Ectodermal cell (in vitro differentiated cells): ENCODE data around the gene EED.

Source experiments
- H3K27ac ChIP-seq: 2 replicates; pipeline ENCODE4 v1.7.0; 2013; ENCODE audit warnings: mild to moderate bottlenecking, low read depth, low read length; ENCODE audit not compliant: insufficient read depth, poor library complexity, severe bottlenecking
- H3K27me3 ChIP-seq: 2 replicates; pipeline ENCODE4 v1.7.0; 2013; ENCODE audit warnings: mild to moderate bottlenecking, low read length; ENCODE audit not compliant: insufficient read depth, control insufficient read depth, poor library complexity, severe bottlenecking
- H3K36me3 ChIP-seq: one replicate; pipeline ENCODE4 v1.7.0; 2013; ENCODE audit warnings: low read length; ENCODE audit not compliant: control insufficient read depth, insufficient read depth
- H3K4me1 ChIP-seq: one replicate; pipeline ENCODE4 v1.7.0; 2013; ENCODE audit warnings: low read length; ENCODE audit not compliant: control insufficient read depth, insufficient read depth
- H3K4me3 ChIP-seq: 2 replicates; pipeline ENCODE4 v1.7.0; 2013; ENCODE audit warnings: low read depth, low read length, control low read depth; ENCODE audit not compliant: insufficient read depth
- H3K9me3 ChIP-seq: 2 replicates; pipeline ENCODE4 v1.7.0; 2013; ENCODE audit warnings: mild to moderate bottlenecking, low read length, moderate library complexity; ENCODE audit not compliant: control insufficient read depth
- WGBS, 2 experiments: methylation state at CpG; one replicate each; pipeline ENCODE4 v1.1.7; 2013; ENCODE audit warnings: missing lambda C conversion rate in 2 of 2; 5-methylcytosine and 5-hydroxymethylcytosine counted together

EED gene

GRCh38 chr11:86314636-86315035 is 70.1 kb downstream of the EED start:
- no peak overlapping the region for H3K4me3 ChIP-seq
- no peak overlapping the region for H3K27ac ChIP-seq
- no peaks in the 10 kb centered on the region for H3K9me3 ChIP-seq
- 92 to 96% methylated on average over 2 of the region's 2 CpGs for WGBS, 2 experiments
- H3K4me1 ChIP-seq: no peaks in the 10 kb centered on the region
- no peaks in the 10 kb centered on the region for H3K27me3 ChIP-seq
- H3K36me3 ChIP-seq: peaks cover 3% of the 10 kb centered on the region
